HL-60 (cell line): ENCODE measurements around the gene ALMS1.

Experiments
- GABPA ChIP-seq: IDR thresholded peaks from 2 replicates; pipeline ENCODE4 v1.6.1; 2012; ENCODE audit warnings: low read depth
- POLR2AphosphoS5 ChIP-seq: IDR thresholded peaks from 2 replicates; pipeline ENCODE4 v1.6.1; 2012; ENCODE audit warnings: low read depth
- REST ChIP-seq: IDR thresholded peaks from 2 replicates; pipeline ENCODE4 v1.6.1; 2012; ENCODE audit warnings: low read depth; ENCODE audit not compliant: insufficient replicate concordance
- SPI1 ChIP-seq: IDR thresholded peaks from 2 replicates; pipeline ENCODE4 v1.6.1; 2012; ENCODE audit warnings: low read depth, mild to moderate bottlenecking, borderline replicate concordance
- TF ChIP-seq, protein P1 (sequence below): IDR thresholded peaks from one replicate; pipeline ENCODE4 v1.5.1; 2011; ENCODE audit warnings: low read length, control low read depth, inconsistent platforms; ENCODE audit not compliant: insufficient read depth

DNA sequence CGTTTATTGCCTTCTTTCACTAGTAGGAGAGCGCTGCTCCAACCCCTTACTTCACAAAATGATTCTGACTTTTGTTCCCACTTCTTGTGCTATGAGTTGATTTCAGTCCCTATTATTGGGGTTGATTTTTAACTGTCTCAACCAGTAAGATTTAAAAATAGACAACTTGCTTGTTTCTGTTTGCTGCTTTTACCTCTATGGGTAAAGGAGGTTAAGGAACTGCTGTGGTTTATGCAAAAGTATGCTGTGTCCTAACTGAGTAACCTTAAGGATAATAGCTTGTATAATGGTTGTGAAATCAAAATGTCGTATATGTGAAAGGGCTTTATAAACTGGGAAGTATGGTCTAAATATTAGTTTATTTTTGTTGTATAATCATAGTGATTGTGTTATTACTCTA is 22.6 kb downstream of the ALMS1 start:
- TF ChIP-seq, protein P1, sequence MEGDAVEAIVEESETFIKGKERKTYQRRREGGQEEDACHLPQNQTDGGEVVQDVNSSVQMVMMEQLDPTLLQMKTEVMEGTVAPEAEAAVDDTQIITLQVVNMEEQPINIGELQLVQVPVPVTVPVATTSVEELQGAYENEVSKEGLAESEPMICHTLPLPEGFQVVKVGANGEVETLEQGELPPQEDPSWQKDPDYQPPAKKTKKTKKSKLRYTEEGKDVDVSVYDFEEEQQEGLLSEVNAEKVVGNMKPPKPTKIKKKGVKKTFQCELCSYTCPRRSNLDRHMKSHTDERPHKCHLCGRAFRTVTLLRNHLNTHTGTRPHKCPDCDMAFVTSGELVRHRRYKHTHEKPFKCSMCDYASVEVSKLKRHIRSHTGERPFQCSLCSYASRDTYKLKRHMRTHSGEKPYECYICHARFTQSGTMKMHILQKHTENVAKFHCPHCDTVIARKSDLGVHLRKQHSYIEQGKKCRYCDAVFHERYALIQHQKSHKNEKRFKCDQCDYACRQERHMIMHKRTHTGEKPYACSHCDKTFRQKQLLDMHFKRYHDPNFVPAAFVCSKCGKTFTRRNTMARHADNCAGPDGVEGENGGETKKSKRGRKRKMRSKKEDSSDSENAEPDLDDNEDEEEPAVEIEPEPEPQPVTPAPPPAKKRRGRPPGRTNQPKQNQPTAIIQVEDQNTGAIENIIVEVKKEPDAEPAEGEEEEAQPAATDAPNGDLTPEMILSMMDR: no peak
- TF ChIP-seq REST (no peak), POLR2AphosphoS5 (no peak), GABPA (no peak), SPI1 (no peak)
